Measurements from ENCODE around the gene PRMT7.

DNA sequence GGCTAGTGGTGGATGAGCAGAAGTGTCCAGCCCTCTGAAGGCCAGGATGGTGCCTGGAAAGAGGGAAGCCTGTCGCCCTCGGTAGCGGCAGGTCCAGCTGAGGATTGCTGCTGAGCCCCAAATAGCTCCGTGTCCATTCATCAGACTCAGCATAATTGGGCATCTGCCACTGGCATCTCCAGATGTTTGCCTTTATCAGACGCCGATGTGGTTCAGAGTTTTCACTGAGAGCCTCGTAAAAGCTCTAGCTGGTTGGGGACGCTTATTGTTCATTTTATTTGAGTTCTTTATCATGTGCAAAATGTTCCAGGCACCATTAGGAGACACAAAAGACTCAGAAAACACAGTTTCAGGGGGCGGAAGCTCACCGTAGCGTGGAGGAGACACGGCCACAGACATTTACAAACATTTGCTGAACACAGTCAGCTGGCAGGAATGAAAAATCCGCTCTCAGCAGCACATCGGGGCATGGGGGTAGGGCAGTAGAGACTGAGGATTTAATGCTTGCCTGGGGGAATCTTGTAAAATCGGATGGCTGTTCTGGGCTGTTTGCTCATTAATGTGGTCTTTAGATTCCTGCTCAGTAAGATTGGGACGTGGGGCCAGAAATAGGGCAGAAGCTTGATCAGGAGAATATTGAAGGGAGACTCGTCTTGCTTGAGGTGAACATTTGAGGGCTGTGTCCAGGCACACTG lies 95.8 kb downstream of the PRMT7 start:
- TF ChIP-seq, protein P1, sequence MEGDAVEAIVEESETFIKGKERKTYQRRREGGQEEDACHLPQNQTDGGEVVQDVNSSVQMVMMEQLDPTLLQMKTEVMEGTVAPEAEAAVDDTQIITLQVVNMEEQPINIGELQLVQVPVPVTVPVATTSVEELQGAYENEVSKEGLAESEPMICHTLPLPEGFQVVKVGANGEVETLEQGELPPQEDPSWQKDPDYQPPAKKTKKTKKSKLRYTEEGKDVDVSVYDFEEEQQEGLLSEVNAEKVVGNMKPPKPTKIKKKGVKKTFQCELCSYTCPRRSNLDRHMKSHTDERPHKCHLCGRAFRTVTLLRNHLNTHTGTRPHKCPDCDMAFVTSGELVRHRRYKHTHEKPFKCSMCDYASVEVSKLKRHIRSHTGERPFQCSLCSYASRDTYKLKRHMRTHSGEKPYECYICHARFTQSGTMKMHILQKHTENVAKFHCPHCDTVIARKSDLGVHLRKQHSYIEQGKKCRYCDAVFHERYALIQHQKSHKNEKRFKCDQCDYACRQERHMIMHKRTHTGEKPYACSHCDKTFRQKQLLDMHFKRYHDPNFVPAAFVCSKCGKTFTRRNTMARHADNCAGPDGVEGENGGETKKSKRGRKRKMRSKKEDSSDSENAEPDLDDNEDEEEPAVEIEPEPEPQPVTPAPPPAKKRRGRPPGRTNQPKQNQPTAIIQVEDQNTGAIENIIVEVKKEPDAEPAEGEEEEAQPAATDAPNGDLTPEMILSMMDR (IDR thresholded peaks at IDR 0.05) = no peak
- no peak for TF ChIP-seq POLR2AphosphoS5 (IDR thresholded peaks at IDR 0.05)
